ENCODE results near the gene METTL21A. TPM values are rescaled to one million over a fixed set of nuclear protein-coding genes. Genes with fewer than 3 reads are reported as not detected.

The METTL21A gene
- total and polyA plus RNA-seq, 9 of the 15 experiments (the other 6 are each of a cell fraction or from before 2014, with no cell fraction given), result 9.1 to 46.5 (median 37.4) TPM

- Histone ChIP-seq H3K27ac (ENCODE audit: extremely low read depth, low read depth, low read length) (no peak overlapping the region), H3K36me3 (ENCODE audit: control insufficient read depth, insufficient read depth, low read length) (no peaks in the 10 kb centered on the region), H3K4me2 (ENCODE audit: insufficient read depth, low read length) (no peak overlapping the region), H2AFZ (ENCODE audit: low read depth, low read length) (no peak overlapping the region), H3K4me1 (replicated peaks in 1 of 2; ENCODE audit: control insufficient read depth in 2 of 2, insufficient read depth in 2 of 2, low read length in 2 of 2) (peaks cover 0 to 2% of the 10 kb centered on the region in 2 experiments; a peak in 2 of 5 replicates), H3K9me3 (replicated peaks; ENCODE audit: control insufficient read depth, insufficient read depth, low read depth, low read length) (no peaks in the 10 kb centered on the region), H3K79me2 (ENCODE audit: control insufficient read depth, insufficient read depth, low read length) (no peaks in the 10 kb centered on the region), H3K4me3 (no peak overlapping the region), H4K20me1 (replicated peaks; ENCODE audit: control insufficient read depth, insufficient read depth, low read length) (no peaks in the 10 kb centered on the region), H3K27me3 (ENCODE audit: control insufficient read depth in 2 of 2, insufficient read depth in 2 of 2, low read length in 2 of 2) (no peaks in the 10 kb centered on the region), H3K9me1 (ENCODE audit: control insufficient read depth, insufficient read depth, low read length) (no peaks in the 10 kb centered on the region), H3K9ac (ENCODE audit: insufficient read depth in 1 of 2, low read depth in 2 of 2, low read length in 2 of 2) (no peak overlapping the region)
- TF ChIP-seq KLF16 (IDR thresholded peaks at IDR 0.05) (no peak), CBX1 (IDR thresholded peaks at IDR 0.05; ENCODE audit: low read depth) (no peak), HNRNPK (IDR thresholded peaks at IDR 0.05; ENCODE audit: low read depth, low read length, poor library complexity, severe bottlenecking) (no peak)
- DNase-seq (ENCODE audit: extremely low read depth in 1 of 4, low spot score in 3 of 4) (no peak), FAIRE-seq (no peak), ATAC-seq (no peak)
- intact Hi-C loops (cut with micrococcal nuclease), result no loop called here
- ChIA-PET POLR2A (no interaction called here), CTCF (ENCODE audit: low intra/inter-chr PET ratio) (no interaction called here)
- in situ Hi-C loops (cut with MboI), result no loop called here
- 32% methylated on average over 2 of the region's 2 CpGs for WGBS (ENCODE audit: insufficient coverage, low coverage, missing lambda C conversion rate)
- no TSS peak for BruUV-seq (replicated peaks)
Measured at GRCh38 chr2:207674826-207675225, 49.6 kb upstream of the METTL21A start.

- no peak for ATAC-seq
- Histone ChIP-seq H3K27ac (ENCODE audit: extremely low read depth, low read depth, low read length) (no peak overlapping the region), H3K4me3 (no peak overlapping the region), H3K9ac (ENCODE audit: insufficient read depth in 1 of 2, low read depth in 2 of 2, low read length in 2 of 2) (no peak overlapping the region), H4K20me1 (replicated peaks; ENCODE audit: control insufficient read depth, insufficient read depth, low read length) (no peaks in the 10 kb centered on the region), H3K36me3 (ENCODE audit: control insufficient read depth, insufficient read depth, low read length) (no peaks in the 10 kb centered on the region), H3K9me3 (replicated peaks; ENCODE audit: control insufficient read depth, insufficient read depth, low read depth, low read length) (no peaks in the 10 kb centered on the region), H3K4me1 (replicated peaks in 1 of 2; ENCODE audit: control insufficient read depth in 2 of 2, insufficient read depth in 2 of 2, low read length in 2 of 2) (peaks cover 0 to 2% of the 10 kb centered on the region in 2 experiments; a peak in 2 of 5 replicates), H3K27me3 (ENCODE audit: control insufficient read depth in 2 of 2, insufficient read depth in 2 of 2, low read length in 2 of 2) (no peaks in the 10 kb centered on the region), H3K79me2 (ENCODE audit: control insufficient read depth, insufficient read depth, low read length) (no peaks in the 10 kb centered on the region), H3K4me2 (ENCODE audit: insufficient read depth, low read length) (no peak overlapping the region), H3K9me1 (ENCODE audit: control insufficient read depth, insufficient read depth, low read length) (no peaks in the 10 kb centered on the region), H2AFZ (ENCODE audit: low read depth, low read length) (no peak overlapping the region)
- BruUV-seq (replicated peaks), result no TSS peak
- POLR2A ChIA-PET, result no interaction called here
- in situ Hi-C loops (cut with MboI) (no loop called here), intact Hi-C loops (cut with micrococcal nuclease) (no loop called here)
- CTCF ChIA-PET (ENCODE audit: low intra/inter-chr PET ratio), result no interaction called here
- FAIRE-seq, result no peak
- no peak for DNase-seq (ENCODE audit: extremely low read depth in 1 of 4, low spot score in 3 of 4)
- TF ChIP-seq KAT7 (CRISPR knock-in tag; IDR thresholded peaks at IDR 0.05; ENCODE audit: borderline replicate concordance) (no peak), KDM5B (IDR thresholded peaks at IDR 0.05; ENCODE audit: insufficient replicate concordance, low read depth, low read length) (no peak), ZNF57 (CRISPR knock-in tag; IDR thresholded peaks at IDR 0.05) (no peak), SMARCA5 (IDR thresholded peaks at IDR 0.05) (no peak), GMEB1 (CRISPR knock-in tag; IDR thresholded peaks at IDR 0.05) (no peak), ATF3 (IDR thresholded peaks at IDR 0.05) (no peak), ATF3 (CRISPR knock-in tag; conservative IDR thresholded peaks at IDR 0.05) (no peak), KDM2B (CRISPR knock-in tag; IDR thresholded peaks at IDR 0.05) (no peak), SREBF1 (IDR thresholded peaks at IDR 0.05; ENCODE audit: borderline replicate concordance, low read depth, low read length) (no peak), ZNF449 (CRISPR knock-in tag; IDR thresholded peaks at IDR 0.05) (no peak)
Measured at GRCh38 chr2:207674266-207674774, 49.1 kb upstream of the METTL21A start.

Data from K562 (cell line).